Measurements from ENCODE around the gene SETDB1.
A peak's percentile ranks its signal among the peaks of the same experiment; 100 is the strongest.

Gene SETDB1

GRCh38 chr1:150992626-150993025 lies 66.5 kb downstream of the SETDB1 start:
- Histone ChIP-seq H2BK120ac (ENCODE audit: low read depth, low read length) (no peak overlapping the region), H2BK15ac (replicated peaks; ENCODE audit: low read depth) (no peak overlapping the region), H3K4me2 (ENCODE audit: low read length) (no peak overlapping the region), H3K27me3 (ENCODE audit: insufficient read depth, low read length, poor library complexity) (no peaks in the 10 kb centered on the region), H3K4me1 (ENCODE audit: control insufficient read depth, low read depth, low read length) (no peaks in the 10 kb centered on the region), H4K5ac (ENCODE audit: low read length) (no peak overlapping the region), H3K56ac (ENCODE audit: low read length) (no peak overlapping the region), H3K79me2 (ENCODE audit: control insufficient read depth, insufficient read depth, low read length) (no peaks in the 10 kb centered on the region), H2AK5ac (ENCODE audit: low read length) (no peak overlapping the region), H4K8ac (ENCODE audit: low read depth, low read length) (no peak overlapping the region), H3K23ac (ENCODE audit: low read length) (no peak overlapping the region), H3K36me3 (ENCODE audit: control insufficient read depth, insufficient read depth, low read length) (no peaks in the 10 kb centered on the region), H3K27ac (ENCODE audit: low read depth, low read length) (no peak overlapping the region), H2BK5ac (ENCODE audit: low read length) (no peak overlapping the region), H3K79me1 (ENCODE audit: low read length) (no peaks in the 10 kb centered on the region), H3K4ac (ENCODE audit: low read depth, low read length) (no peak overlapping the region), H3K4me3 (ENCODE audit: low read length) (no peak overlapping the region), H3K18ac (ENCODE audit: low read length) (no peak overlapping the region), H3K9ac (ENCODE audit: low read length) (no peak overlapping the region)
- no CpG with 5 or more reads among the region's 4 CpGs for WGBS (ENCODE audit: extremely low coverage, insufficient coverage, low lambda C conversion rate)
- no peak for DNase-seq

GRCh38 chr1:150994248-150994647 lies 68.1 kb downstream of the SETDB1 start:
- Histone ChIP-seq H3K4ac (ENCODE audit: low read depth, low read length) (no peak overlapping the region), H3K9ac (ENCODE audit: low read length) (no peak overlapping the region), H2AK5ac (ENCODE audit: low read length) (no peak overlapping the region), H3K79me1 (ENCODE audit: low read length) (no peaks in the 10 kb centered on the region), H4K8ac (ENCODE audit: low read depth, low read length) (no peak overlapping the region), H2BK15ac (replicated peaks; ENCODE audit: low read depth) (no peak overlapping the region), H3K36me3 (ENCODE audit: control insufficient read depth, insufficient read depth, low read length) (no peaks in the 10 kb centered on the region), H3K27ac (ENCODE audit: low read depth, low read length) (no peak overlapping the region), H3K4me2 (ENCODE audit: low read length) (no peak overlapping the region), H2BK5ac (ENCODE audit: low read length) (no peak overlapping the region), H3K4me1 (ENCODE audit: control insufficient read depth, low read depth, low read length) (no peaks in the 10 kb centered on the region), H2BK120ac (ENCODE audit: low read depth, low read length) (no peak overlapping the region), H4K5ac (ENCODE audit: low read length) (no peak overlapping the region), H3K79me2 (ENCODE audit: control insufficient read depth, insufficient read depth, low read length) (no peaks in the 10 kb centered on the region), H3K56ac (ENCODE audit: low read length) (no peak overlapping the region), H3K23ac (ENCODE audit: low read length) (no peak overlapping the region), H3K18ac (ENCODE audit: low read length) (no peak overlapping the region), H3K4me3 (ENCODE audit: low read length) (no peak overlapping the region), H3K27me3 (ENCODE audit: insufficient read depth, low read length, poor library complexity) (no peaks in the 10 kb centered on the region)
- no peak for DNase-seq
- WGBS (ENCODE audit: extremely low coverage, insufficient coverage, low lambda C conversion rate): no CpG with 5 or more reads among the region's 3 CpGs

GRCh38 chr1:150995460-150995859 lies 69.3 kb downstream of the SETDB1 start:
- H3K18ac ChIP-seq (ENCODE audit: low read length): no peak overlapping the region
- H3K79me2 ChIP-seq (ENCODE audit: control insufficient read depth, insufficient read depth, low read length): no peaks in the 10 kb centered on the region
- no peak overlapping the region for H3K4me2 ChIP-seq (ENCODE audit: low read length)
- no peak overlapping the region for H2AK5ac ChIP-seq (ENCODE audit: low read length)
- no peak overlapping the region for H2BK5ac ChIP-seq (ENCODE audit: low read length)
- H3K9ac ChIP-seq (ENCODE audit: low read length): peak overlapping the region; percentile 38
- WGBS (ENCODE audit: extremely low coverage, insufficient coverage, low lambda C conversion rate): no CpG with 5 or more reads among the region's 4 CpGs
- H3K4ac ChIP-seq (ENCODE audit: low read depth, low read length): no peak overlapping the region
- no peak overlapping the region for H4K8ac ChIP-seq (ENCODE audit: low read depth, low read length)
- H3K27me3 ChIP-seq (ENCODE audit: insufficient read depth, low read length, poor library complexity): no peaks in the 10 kb centered on the region
- H2BK15ac ChIP-seq (replicated peaks; ENCODE audit: low read depth): no peak overlapping the region
- H3K79me1 ChIP-seq (ENCODE audit: low read length): no peaks in the 10 kb centered on the region
- H4K5ac ChIP-seq (ENCODE audit: low read length): peak overlapping the region; percentile 87
- H3K4me3 ChIP-seq (ENCODE audit: low read length): no peak overlapping the region
- H2BK120ac ChIP-seq (ENCODE audit: low read depth, low read length): no peak overlapping the region
- H3K4me1 ChIP-seq (ENCODE audit: control insufficient read depth, low read depth, low read length): no peaks in the 10 kb centered on the region
- H3K27ac ChIP-seq (ENCODE audit: low read depth, low read length): no peak overlapping the region
- H3K36me3 ChIP-seq (ENCODE audit: control insufficient read depth, insufficient read depth, low read length): no peaks in the 10 kb centered on the region
- H3K23ac ChIP-seq (ENCODE audit: low read length): no peak overlapping the region
- peak overlapping the region; percentile 56 for H3K56ac ChIP-seq (ENCODE audit: low read length)
- no peak for DNase-seq

GRCh38 chr1:150995896-150996295 lies 69.7 kb downstream of the SETDB1 start:
- Histone ChIP-seq H3K56ac (ENCODE audit: low read length) (peak overlapping the region; percentile 56), H3K79me1 (ENCODE audit: low read length) (no peaks in the 10 kb centered on the region), H3K27ac (ENCODE audit: low read depth, low read length) (no peak overlapping the region), H3K79me2 (ENCODE audit: control insufficient read depth, insufficient read depth, low read length) (no peaks in the 10 kb centered on the region), H3K23ac (ENCODE audit: low read length) (no peak overlapping the region), H2AK5ac (ENCODE audit: low read length) (no peak overlapping the region), H3K36me3 (ENCODE audit: control insufficient read depth, insufficient read depth, low read length) (no peaks in the 10 kb centered on the region), H3K27me3 (ENCODE audit: insufficient read depth, low read length, poor library complexity) (no peaks in the 10 kb centered on the region), H2BK120ac (ENCODE audit: low read depth, low read length) (no peak overlapping the region), H3K4ac (ENCODE audit: low read depth, low read length) (no peak overlapping the region), H3K4me3 (ENCODE audit: low read length) (no peak overlapping the region), H3K18ac (ENCODE audit: low read length) (no peak overlapping the region), H4K8ac (ENCODE audit: low read depth, low read length) (no peak overlapping the region), H3K4me2 (ENCODE audit: low read length) (no peak overlapping the region), H3K9ac (ENCODE audit: low read length) (peak overlapping the region; percentile 38), H2BK15ac (replicated peaks; ENCODE audit: low read depth) (no peak overlapping the region), H3K4me1 (ENCODE audit: control insufficient read depth, low read depth, low read length) (no peaks in the 10 kb centered on the region), H4K5ac (ENCODE audit: low read length) (peak overlapping the region; percentile 87), H2BK5ac (ENCODE audit: low read length) (no peak overlapping the region)
- no CpG with 5 or more reads among the region's 9 CpGs for WGBS (ENCODE audit: extremely low coverage, insufficient coverage, low lambda C conversion rate)
- peak; percentile 69 for DNase-seq

GRCh38 chr1:150997126-150997872 lies 71.1 kb downstream of the SETDB1 start:
- no peak overlapping the region for H3K4me2 ChIP-seq (ENCODE audit: low read length)
- H3K23ac ChIP-seq (ENCODE audit: low read length): no peak overlapping the region
- H4K5ac ChIP-seq (ENCODE audit: low read length): no peak overlapping the region
- no peak overlapping the region for H2BK15ac ChIP-seq (replicated peaks; ENCODE audit: low read depth)
- no peak overlapping the region for H3K56ac ChIP-seq (ENCODE audit: low read length)
- no peaks in the 10 kb centered on the region for H3K27me3 ChIP-seq (ENCODE audit: insufficient read depth, low read length, poor library complexity)
- H3K18ac ChIP-seq (ENCODE audit: low read length): no peak overlapping the region
- no peak overlapping the region for H3K27ac ChIP-seq (ENCODE audit: low read depth, low read length)
- no peaks in the 10 kb centered on the region for H3K79me1 ChIP-seq (ENCODE audit: low read length)
- no peaks in the 10 kb centered on the region for H3K79me2 ChIP-seq (ENCODE audit: control insufficient read depth, insufficient read depth, low read length)
- no peaks in the 10 kb centered on the region for H3K4me1 ChIP-seq (ENCODE audit: control insufficient read depth, low read depth, low read length)
- DNase-seq: no peak
- H3K9ac ChIP-seq (ENCODE audit: low read length): no peak overlapping the region
- no peak overlapping the region for H2BK120ac ChIP-seq (ENCODE audit: low read depth, low read length)
- no peak overlapping the region for H3K4me3 ChIP-seq (ENCODE audit: low read length)
- no peak overlapping the region for H3K4ac ChIP-seq (ENCODE audit: low read depth, low read length)
- no peak overlapping the region for H2BK5ac ChIP-seq (ENCODE audit: low read length)
- no peak overlapping the region for H4K8ac ChIP-seq (ENCODE audit: low read depth, low read length)
- H3K36me3 ChIP-seq (ENCODE audit: control insufficient read depth, insufficient read depth, low read length): no peaks in the 10 kb centered on the region
- no peak overlapping the region for H2AK5ac ChIP-seq (ENCODE audit: low read length)
- no CpG with 5 or more reads among the region's 20 CpGs for WGBS (ENCODE audit: extremely low coverage, insufficient coverage, low lambda C conversion rate)

- Histone ChIP-seq H3K36me3 (ENCODE audit: control insufficient read depth, insufficient read depth, low read length) (no peaks in the 10 kb centered on the region), H2BK5ac (ENCODE audit: low read length) (no peak overlapping the region), H2AK5ac (ENCODE audit: low read length) (no peak overlapping the region), H3K4me1 (ENCODE audit: control insufficient read depth, low read depth, low read length) (no peaks in the 10 kb centered on the region), H3K4me3 (ENCODE audit: low read length) (no peak overlapping the region), H3K79me1 (ENCODE audit: low read length) (no peaks in the 10 kb centered on the region), H3K23ac (ENCODE audit: low read length) (no peak overlapping the region), H4K5ac (ENCODE audit: low read length) (no peak overlapping the region), H3K18ac (ENCODE audit: low read length) (no peak overlapping the region), H2BK15ac (replicated peaks; ENCODE audit: low read depth) (no peak overlapping the region), H3K27me3 (ENCODE audit: insufficient read depth, low read length, poor library complexity) (no peaks in the 10 kb centered on the region), H4K8ac (ENCODE audit: low read depth, low read length) (no peak overlapping the region), H3K79me2 (ENCODE audit: control insufficient read depth, insufficient read depth, low read length) (no peaks in the 10 kb centered on the region), H3K56ac (ENCODE audit: low read length) (no peak overlapping the region), H3K27ac (ENCODE audit: low read depth, low read length) (no peak overlapping the region), H2BK120ac (ENCODE audit: low read depth, low read length) (no peak overlapping the region), H3K9ac (ENCODE audit: low read length) (no peak overlapping the region), H3K4me2 (ENCODE audit: low read length) (no peak overlapping the region), H3K4ac (ENCODE audit: low read depth, low read length) (no peak overlapping the region)
- no peak for DNase-seq
- no CpG with 5 or more reads among the region's 5 CpGs for WGBS (ENCODE audit: extremely low coverage, insufficient coverage, low lambda C conversion rate)
These were observed 71.8 kb downstream of the SETDB1 start for GRCh38 chr1:150997949-150998348.

Measured in mesendoderm (in vitro differentiated cells).